KOPT-K1 (cell line): Measurements from ENCODE around the gene JMJD6.

ENCODE experiments used
- H3K27ac ChIP-seq: fragments of 200-600 bp; sonication (generic); 2 replicates; pipeline ENCODE4 v1.5.1; 2016; ENCODE audit warnings: antibody characterized with exemption, mild to moderate bottlenecking, low read depth, low read length; ENCODE audit not compliant: poor library complexity, severe bottlenecking
- H3K36me3 ChIP-seq: fragments of 200-600 bp; sonication (generic); 2 replicates; pipeline ENCODE4 v1.5.1; 2017; ENCODE audit warnings: antibody characterized with exemption, mild to moderate bottlenecking, low read length, moderate library complexity; ENCODE audit not compliant: insufficient read depth
- H3K9me3 ChIP-seq: fragments of 200-600 bp; sonication (generic); 2 replicates; pipeline ENCODE4 v1.5.1; 2017; ENCODE audit warnings: antibody characterized with exemption, low read length, mild to moderate bottlenecking; ENCODE audit not compliant: insufficient read depth, poor library complexity, severe bottlenecking

Gene JMJD6

DNA sequence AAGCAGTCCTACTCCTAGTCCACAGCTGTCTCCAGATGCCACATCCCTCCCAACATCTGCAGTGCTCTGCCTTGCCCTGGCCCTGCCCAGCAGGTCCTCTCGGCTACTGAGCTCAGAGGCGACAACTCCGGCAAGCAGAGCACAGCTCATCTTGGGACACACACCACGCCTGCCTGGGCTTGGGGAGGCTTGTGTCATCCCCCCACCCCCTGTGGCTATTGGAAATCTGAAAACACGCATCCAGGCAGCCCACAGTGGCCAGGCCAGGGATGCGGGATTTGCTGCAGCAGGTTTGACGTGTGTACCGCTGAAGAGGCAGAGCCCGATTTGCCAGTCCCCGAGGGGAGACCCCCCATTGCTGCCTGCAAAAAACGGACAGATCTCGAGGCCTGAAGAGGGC lies 41.0 kb downstream of the JMJD6 start:
- H3K9me3 ChIP-seq = no peaks in the 10 kb centered on the region
- no peaks in the 10 kb centered on the region for H3K36me3 ChIP-seq
- no peak overlapping the region for H3K27ac ChIP-seq

DNA sequence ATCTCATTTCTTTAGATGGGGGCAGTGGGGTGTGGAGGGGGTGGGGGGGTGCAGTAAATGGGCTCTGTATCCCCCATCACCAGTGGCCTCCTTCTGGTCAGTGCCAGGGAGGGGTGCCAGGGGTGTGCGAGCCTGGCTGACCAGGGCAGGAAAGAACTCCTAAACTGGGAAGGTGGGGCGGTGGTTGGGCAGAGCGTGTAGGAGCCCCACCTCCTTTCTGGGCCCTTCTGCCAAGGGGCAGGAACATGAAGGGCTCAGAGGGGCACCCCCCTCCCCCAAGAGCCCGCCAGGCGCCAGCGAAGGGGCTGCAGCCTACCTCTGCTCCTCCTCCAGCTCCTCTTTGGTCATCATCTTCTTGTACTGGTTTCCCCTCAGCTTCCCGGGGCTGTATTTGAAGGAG lies 41.6 kb downstream of the JMJD6 start:
- H3K27ac ChIP-seq = no peak overlapping the region
- no peaks in the 10 kb centered on the region for H3K9me3 ChIP-seq
- no peaks in the 10 kb centered on the region for H3K36me3 ChIP-seq

DNA sequence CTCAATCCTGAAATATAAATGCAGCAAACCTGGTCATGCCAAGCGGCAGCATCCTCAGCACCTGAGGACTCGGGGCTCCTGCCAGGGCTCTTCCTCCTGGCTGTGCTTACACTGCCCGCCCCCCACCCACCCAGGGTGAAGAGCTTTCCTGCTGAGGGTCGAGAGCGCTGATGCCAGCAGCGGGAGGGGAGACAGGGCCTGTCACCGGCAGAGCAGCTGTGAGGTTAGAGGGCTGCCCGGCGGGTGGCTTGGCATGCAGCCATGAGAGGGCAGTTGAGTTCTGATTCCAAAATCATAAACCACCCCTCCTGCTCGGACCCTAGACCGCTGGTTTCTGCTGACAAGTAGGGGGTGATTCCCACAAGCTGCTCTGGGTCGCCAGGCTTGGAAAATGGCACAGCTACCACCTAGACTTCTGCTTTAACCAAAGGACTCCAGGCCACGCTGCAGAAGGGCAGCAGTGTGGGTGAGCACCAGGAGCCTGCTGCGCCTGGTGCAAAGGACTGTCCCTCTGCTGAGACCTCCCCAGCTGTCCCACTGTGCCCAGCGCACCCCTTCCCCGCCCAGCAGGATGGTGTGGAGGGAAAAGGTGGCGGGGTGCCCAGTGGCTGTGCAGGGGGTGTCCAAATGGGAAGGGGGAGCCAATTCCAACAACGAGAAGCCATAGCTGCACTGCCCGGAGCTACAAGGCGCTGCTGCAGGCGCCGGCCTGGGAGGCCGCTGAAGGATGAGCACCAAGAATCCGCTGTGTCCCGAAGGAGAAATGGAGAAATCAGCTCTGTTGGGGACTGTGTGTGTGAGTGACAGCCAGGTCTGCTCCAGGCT lies 42.3 kb downstream of the JMJD6 start:
- H3K36me3 ChIP-seq = no peaks in the 10 kb centered on the region

DNA sequence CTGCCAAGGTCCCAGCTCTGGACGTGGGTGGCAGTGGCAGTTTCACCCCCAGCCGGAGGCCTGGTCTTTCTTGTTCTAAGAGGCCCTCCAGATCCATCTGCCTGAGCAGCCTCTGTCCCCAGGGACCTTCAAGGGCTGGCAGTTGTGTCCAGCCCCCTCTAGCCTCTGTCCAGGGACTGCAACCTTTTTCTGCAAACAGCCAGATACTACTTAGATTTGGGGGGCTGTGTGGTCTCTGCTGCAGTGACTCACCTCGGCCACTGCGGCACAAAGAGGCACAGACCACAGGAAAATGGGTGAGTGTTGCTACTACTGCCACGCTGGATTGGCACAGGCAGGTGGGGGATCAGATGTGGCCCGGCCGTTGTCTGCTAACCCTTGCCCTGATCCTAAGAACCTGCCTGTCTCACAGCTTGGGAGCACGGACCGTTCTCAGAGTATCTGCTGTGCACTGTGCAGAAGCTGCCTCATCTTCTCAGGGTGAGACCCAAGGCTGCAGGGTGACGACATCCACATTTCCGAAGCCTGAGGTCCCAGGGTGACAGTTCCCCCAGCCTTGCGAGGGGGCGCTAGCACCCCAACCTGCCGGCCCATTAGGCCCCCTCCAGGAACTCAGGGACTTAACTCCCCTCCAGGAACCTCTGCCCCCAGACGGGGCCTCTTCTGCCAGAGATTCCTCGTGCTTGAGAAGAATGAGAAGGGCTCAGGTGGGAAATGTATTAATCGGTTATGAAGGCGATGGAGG lies 43.2 kb downstream of the JMJD6 start:
- no peaks in the 10 kb centered on the region for H3K9me3 ChIP-seq
- H3K27ac ChIP-seq = no peak overlapping the region
- no peaks in the 10 kb centered on the region for H3K36me3 ChIP-seq

More for the DNA sequence above, 42.3 kb downstream of the JMJD6 start:
- H3K27ac ChIP-seq = no peak overlapping the region
- no peaks in the 10 kb centered on the region for H3K9me3 ChIP-seq

GRCh38 chr17:76682296-76682695 lies 44.1 kb downstream of the JMJD6 start:
- Histone ChIP-seq H3K36me3 (no peaks in the 10 kb centered on the region), H3K9me3 (no peaks in the 10 kb centered on the region), H3K27ac (no peak overlapping the region)

DNA sequence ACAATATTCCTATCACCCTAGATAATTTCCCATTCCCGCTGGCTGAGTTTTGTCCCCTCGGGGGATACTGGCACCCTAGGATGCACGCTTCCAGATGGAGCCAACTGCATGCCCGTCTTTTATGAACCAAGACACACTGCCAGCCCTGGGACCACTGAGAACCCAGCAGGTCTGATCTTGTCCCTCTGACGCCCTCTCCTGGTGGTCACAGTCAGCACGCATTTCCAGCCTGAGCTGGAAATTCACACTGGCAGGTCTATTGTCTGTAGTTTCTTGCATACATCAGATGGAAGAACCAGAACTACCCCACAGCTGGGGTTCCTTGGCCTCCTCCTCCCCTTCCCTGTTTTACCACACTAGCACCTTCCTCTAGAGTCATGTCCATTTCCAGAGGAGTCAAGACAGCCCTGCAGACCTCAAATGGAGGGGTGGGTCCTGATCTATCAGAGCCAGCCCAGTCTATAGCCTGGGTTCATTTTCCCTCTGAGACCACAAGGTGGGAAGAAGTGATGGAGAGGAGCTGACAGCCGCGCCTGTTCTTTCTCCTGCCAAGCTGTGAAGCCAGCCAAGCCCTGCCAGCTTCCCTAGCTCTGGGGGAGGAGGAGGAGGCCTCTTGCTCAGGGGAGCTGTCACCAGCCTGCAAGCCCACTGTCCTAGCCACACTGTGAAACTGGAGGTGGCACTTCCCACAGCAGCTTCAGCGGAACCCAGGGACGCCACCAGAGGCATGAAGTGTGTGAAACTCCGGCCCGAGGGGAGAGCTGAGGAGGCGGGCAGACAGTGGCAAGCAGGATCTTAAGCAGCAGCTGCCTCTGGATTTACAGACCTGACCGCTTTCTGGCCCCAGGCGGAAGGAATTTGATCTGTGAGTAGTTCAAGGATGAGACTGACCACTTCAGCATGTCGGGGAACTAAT lies 44.9 kb downstream of the JMJD6 start:
- Histone ChIP-seq H3K9me3 (no peaks in the 10 kb centered on the region), H3K36me3 (no peaks in the 10 kb centered on the region), H3K27ac (no peak overlapping the region)

GRCh38 chr17:76679239-76679638 lies 47.2 kb downstream of the JMJD6 start:
- H3K27ac ChIP-seq = peak overlapping the region; percentile 67

DNA sequence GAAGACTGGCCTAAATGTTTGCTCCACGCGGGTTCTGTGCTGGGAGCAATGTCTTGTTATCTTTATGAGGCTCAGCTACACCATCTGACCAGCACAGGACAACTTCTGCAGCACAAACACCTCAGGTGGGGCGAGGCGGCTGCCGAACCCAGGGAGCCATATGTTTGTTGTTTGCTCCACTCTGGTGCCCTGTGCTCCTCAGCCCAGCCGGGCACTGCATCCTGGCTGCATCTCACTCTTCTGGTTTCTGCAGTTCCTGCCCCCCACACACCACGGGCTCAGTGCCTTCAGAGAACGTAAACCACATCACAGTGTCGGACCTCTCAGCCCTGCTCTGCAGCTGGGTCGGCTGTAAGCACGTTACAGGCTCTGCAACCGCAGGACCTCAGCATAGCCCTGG lies 48.1 kb downstream of the JMJD6 start:
- H3K9me3 ChIP-seq = no peaks in the 10 kb centered on the region
- peak overlapping the region; percentile 67 for H3K27ac ChIP-seq
- H3K36me3 ChIP-seq = no peaks in the 10 kb centered on the region

More at GRCh38 chr17:76679239-76679638, 47.2 kb downstream of the JMJD6 start:
- Histone ChIP-seq H3K9me3 (no peaks in the 10 kb centered on the region), H3K36me3 (no peaks in the 10 kb centered on the region)

DNA sequence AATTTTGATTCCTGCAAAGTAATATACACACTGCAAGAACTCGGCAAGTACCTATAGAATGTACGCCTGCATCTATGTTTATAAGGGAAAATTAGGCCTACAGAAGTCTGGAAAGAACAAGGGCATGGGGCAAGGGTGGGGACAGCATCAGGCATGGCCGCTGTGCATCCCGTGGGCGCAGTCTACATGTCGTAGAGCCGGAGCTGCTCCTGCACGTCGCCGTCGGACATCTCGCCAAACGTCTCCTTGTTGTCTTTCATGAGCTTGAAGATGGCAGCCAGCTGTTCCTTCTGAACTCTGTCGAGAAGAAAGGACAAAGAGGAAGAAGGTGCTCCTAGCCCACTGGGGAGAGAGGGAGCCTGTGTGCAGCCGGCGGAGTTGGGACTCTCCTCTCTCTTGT lies 49.0 kb downstream of the JMJD6 start:
- H3K27ac ChIP-seq = peak overlapping the region; percentile 67
- no peaks in the 10 kb centered on the region for H3K9me3 ChIP-seq

DNA sequence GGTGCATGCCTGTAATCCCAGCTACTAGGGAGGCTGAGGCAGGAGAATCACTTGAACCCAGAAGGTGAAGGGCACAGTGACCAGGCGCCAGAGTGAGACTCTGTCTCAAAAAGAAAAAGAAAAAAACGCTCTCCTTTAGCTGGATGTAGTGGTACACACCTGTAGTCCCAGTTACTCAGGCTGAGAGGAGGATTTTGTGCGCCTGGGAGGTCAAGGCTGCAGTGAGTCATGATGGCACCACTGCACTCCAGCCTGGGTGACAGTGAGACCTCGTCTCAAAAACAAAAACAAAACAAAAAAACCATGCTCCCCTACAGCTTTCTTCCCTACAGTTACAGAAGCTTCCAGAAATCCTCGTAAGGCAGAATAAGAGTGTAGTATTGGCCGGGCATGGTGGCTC lies 49.8 kb downstream of the JMJD6 start:
- H3K9me3 ChIP-seq = no peaks in the 10 kb centered on the region
- no peak overlapping the region for H3K27ac ChIP-seq
- H3K36me3 ChIP-seq = no peaks in the 10 kb centered on the region

More for the DNA sequence above, 49.0 kb downstream of the JMJD6 start:
- H3K36me3 ChIP-seq = no peaks in the 10 kb centered on the region

- Histone ChIP-seq H3K27ac (no peak overlapping the region), H3K36me3 (no peaks in the 10 kb centered on the region), H3K9me3 (no peaks in the 10 kb centered on the region)
Measured at GRCh38 chr17:76675648-76676047, 50.8 kb downstream of the JMJD6 start.

- H3K27ac ChIP-seq = peak overlapping the region; percentile 90
- no peaks in the 10 kb centered on the region for H3K36me3 ChIP-seq
- H3K9me3 ChIP-seq = no peaks in the 10 kb centered on the region
Measured at GRCh38 chr17:76674600-76674999, 51.8 kb downstream of the JMJD6 start.

GRCh38 chr17:76673729-76674128 lies 52.7 kb downstream of the JMJD6 start:
- Histone ChIP-seq H3K36me3 (no peaks in the 10 kb centered on the region), H3K27ac (peak overlapping the region; percentile 90), H3K9me3 (no peaks in the 10 kb centered on the region)

GRCh38 chr17:76672892-76673291 lies 53.5 kb downstream of the JMJD6 start:
- Histone ChIP-seq H3K27ac (peak overlapping the region; percentile 90), H3K36me3 (no peaks in the 10 kb centered on the region), H3K9me3 (no peaks in the 10 kb centered on the region)
